Neutrophil (primary cell): Measurements from ENCODE around the gene CREG2.

Source experiments
- H3K27ac ChIP-seq: fragments of 200-600 bp; sonication (generic); 2 replicates; pipeline ENCODE4 v1.5.1; 2016; ENCODE audit warnings: mild to moderate bottlenecking, moderate library complexity
- H3K27me3 ChIP-seq: fragments of 200-600 bp; sonication (generic); 2 replicates; pipeline ENCODE4 v1.6.0; 2016; ENCODE audit warnings: mild to moderate bottlenecking
- H3K36me3 ChIP-seq: fragments of 200-600 bp; sonication (generic); 2 replicates; pipeline ENCODE4 v1.5.1; 2017
- H3K4me1 ChIP-seq, 2 experiments: fragments of 200-600 bp in 1 of 2; sonication (generic) in 1 of 2; 1 replicate in 1 of 2; 2 replicates in 1 of 2; pipeline versions ENCODE4 v1.5.1 to v1.6.1; 2013 to 2016; ENCODE audit warnings: low read depth in 1 of 2, low read length in 1 of 2, mild to moderate bottlenecking in 1 of 2, moderate library complexity in 1 of 2; ENCODE audit not compliant: control insufficient read depth in 1 of 2, insufficient read depth in 1 of 2
- H3K4me3 ChIP-seq, 2 experiments: fragments of 200-600 bp in 1 of 2; sonication (generic) in 1 of 2; 1 replicate in 1 of 2; 2 replicates in 1 of 2; pipeline ENCODE4 v1.5.1; 2013 to 2016; ENCODE audit warnings: low read depth in 1 of 2, low read length in 1 of 2, mild to moderate bottlenecking in 1 of 2, moderate library complexity in 1 of 2
- H3K9me3 ChIP-seq: fragments of 200-600 bp; sonication (generic); 2 replicates; pipeline ENCODE4 v1.5.1; 2016
- CTCF ChIP-seq: fragments of 200-600 bp; sonication (generic); IDR thresholded peaks from 2 replicates; pipeline ENCODE4 v1.5.1; 2016; ENCODE audit warnings: antibody characterized with exemption

CREG2 gene

GRCh38 chr2:101400506-101401325 is 13.4 kb upstream of the CREG2 start:
- Histone ChIP-seq H3K27me3 (peaks cover 3% of the 10 kb centered on the region), H3K4me3 (no peak overlapping the region), H3K27ac (peak overlapping the region; percentile 37), H3K36me3 (no peaks in the 10 kb centered on the region), H3K9me3 (no peaks in the 10 kb centered on the region), H3K4me1 (peaks cover 48 to 51% of the 10 kb centered on the region in 2 experiments)
- TF ChIP-seq CTCF, result no peak

DNA sequence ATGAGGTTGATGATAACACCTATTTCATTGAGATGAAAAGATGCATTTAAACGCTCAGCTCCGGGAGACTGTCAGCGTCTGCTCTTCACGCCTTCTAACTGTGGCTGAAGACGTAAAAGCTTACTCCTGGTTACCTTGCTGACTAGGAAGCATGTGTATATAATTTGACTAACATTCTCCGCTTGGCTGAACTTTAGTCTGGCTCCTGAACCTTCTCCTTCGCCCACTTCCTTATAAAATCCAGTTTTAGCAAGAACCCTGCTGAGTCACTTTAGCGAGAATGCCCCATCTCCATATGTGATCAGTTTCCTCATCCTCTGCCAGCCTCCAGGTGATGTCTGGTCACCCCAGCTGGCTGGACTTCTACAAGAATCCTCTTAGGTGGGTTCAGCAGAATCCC is 12.7 kb upstream of the CREG2 start:
- H3K9me3 ChIP-seq, result no peaks in the 10 kb centered on the region
- H3K36me3 ChIP-seq, result no peaks in the 10 kb centered on the region
- peak overlapping the region in 1 of 2 experiments; percentile 9 for H3K4me3 ChIP-seq
- peaks cover 41 to 44% of the 10 kb centered on the region in 2 experiments for H3K4me1 ChIP-seq
- no peak for TF ChIP-seq CTCF
- no peak overlapping the region for H3K27ac ChIP-seq
- H3K27me3 ChIP-seq, result peaks cover 3% of the 10 kb centered on the region

GRCh38 chr2:101399021-101399799 is 11.9 kb upstream of the CREG2 start:
- Histone ChIP-seq H3K27me3 (peaks cover 3% of the 10 kb centered on the region), H3K36me3 (no peaks in the 10 kb centered on the region), H3K9me3 (no peaks in the 10 kb centered on the region), H3K4me1 (peaks cover 33 to 36% of the 10 kb centered on the region in 2 experiments), H3K27ac (peak overlapping the region; percentile 3), H3K4me3 (peak overlapping the region in 1 of 2 experiments; percentile 9)
- TF ChIP-seq CTCF, result no peak

- Histone ChIP-seq H3K4me3 (no peak overlapping the region), H3K27me3 (peaks cover 3% of the 10 kb centered on the region), H3K27ac (no peak overlapping the region), H3K9me3 (no peaks in the 10 kb centered on the region), H3K4me1 (peaks cover 27 to 30% of the 10 kb centered on the region in 2 experiments), H3K36me3 (no peaks in the 10 kb centered on the region)
- no peak for TF ChIP-seq CTCF
Observed at GRCh38 chr2:101398116-101398821, 11.0 kb upstream of the CREG2 start.

- Histone ChIP-seq H3K36me3 (no peaks in the 10 kb centered on the region), H3K4me1 (peaks cover 25% of the 10 kb centered on the region in 2 experiments), H3K27ac (no peak overlapping the region), H3K4me3 (no peak overlapping the region), H3K27me3 (peaks cover 3% of the 10 kb centered on the region), H3K9me3 (no peaks in the 10 kb centered on the region)
- TF ChIP-seq CTCF, result no peak
Observed at GRCh38 chr2:101396316-101396717, 9.0 kb upstream of the CREG2 start.
